RPMI7951 (cell line): ENCODE measurements around the gene NECTIN3. TPM values are rescaled to one million over a fixed set of nuclear protein-coding genes. Genes with fewer than 3 reads are reported as not detected.
A peak's percentile ranks its signal among the peaks of the same experiment; 100 is the strongest.

Experiments
- DNase-seq: peaks from one replicate; pipeline ENCODE4 v3.0.0-alpha.2; 2012; ENCODE audit warnings: low read depth
- total RNA-seq: library from RNA; depleted of rRNA; stranded (reverse); fragments of >200 nt; shearing (Covaris generic); gene quantifications from 2 replicates; pipeline ENCODE4 v1.2.3, GENCODE V29; 2014

NECTIN3 gene
- total RNA-seq, 1 experiment from 2014 or later = 57.0 TPM

- DNase-seq = no peak
These were observed 125.9 kb downstream of the NECTIN3 start for GRCh38 chr3:111197485-111197884.

DNA sequence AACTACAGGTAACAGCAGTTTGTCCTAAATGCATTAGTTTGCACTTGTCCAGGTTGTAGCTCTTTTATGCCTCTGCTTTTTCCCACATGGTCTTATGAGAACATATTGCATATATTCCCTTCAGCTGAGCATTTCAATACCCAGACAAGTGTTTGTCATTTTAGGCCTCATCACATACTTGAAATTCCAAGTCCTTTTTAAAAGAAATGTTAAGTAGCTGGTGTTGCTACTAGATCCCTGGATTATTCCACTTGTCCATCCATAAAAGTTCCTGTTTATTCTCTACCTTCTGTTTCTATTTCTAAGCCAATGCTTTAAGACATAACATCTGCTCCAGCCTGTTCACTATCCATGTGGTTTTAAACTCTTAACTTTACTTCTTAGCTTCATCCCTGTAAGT, 128.4 kb downstream of the NECTIN3 start:
- DNase-seq = no peak

DNA sequence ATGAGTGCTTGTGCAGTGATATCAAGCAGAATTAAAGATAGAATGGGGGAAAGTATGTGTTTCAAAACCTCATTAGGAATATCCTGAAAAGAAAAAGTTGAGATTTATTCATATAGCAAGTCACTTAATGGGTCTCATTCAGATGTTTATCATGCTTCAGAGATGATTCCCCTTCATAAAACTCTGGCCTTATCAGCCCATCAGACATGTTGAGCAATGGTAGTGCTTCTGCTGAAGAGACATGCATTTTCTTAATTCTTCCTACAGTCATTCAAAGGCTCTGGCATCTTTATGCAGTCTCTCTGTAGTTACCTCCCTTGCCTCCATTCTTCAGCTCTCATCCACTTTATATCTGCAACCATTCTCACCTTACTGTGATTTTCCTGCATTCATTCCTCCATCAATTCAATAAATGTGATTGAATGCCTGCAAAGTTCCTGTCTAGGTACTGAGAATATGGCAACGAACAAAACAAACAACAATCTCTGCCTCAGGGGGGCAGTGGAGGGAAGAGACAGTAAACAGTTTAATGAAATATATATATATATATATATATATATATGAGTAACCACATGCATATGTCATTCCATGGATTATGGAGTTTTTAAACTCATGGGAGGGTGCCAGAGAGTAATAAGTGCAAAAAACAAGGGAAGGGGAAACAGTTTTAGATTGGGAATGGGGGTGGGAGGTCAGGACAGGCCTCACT, 138.5 kb downstream of the NECTIN3 start:
- DNase-seq = peak; percentile 14

DNA sequence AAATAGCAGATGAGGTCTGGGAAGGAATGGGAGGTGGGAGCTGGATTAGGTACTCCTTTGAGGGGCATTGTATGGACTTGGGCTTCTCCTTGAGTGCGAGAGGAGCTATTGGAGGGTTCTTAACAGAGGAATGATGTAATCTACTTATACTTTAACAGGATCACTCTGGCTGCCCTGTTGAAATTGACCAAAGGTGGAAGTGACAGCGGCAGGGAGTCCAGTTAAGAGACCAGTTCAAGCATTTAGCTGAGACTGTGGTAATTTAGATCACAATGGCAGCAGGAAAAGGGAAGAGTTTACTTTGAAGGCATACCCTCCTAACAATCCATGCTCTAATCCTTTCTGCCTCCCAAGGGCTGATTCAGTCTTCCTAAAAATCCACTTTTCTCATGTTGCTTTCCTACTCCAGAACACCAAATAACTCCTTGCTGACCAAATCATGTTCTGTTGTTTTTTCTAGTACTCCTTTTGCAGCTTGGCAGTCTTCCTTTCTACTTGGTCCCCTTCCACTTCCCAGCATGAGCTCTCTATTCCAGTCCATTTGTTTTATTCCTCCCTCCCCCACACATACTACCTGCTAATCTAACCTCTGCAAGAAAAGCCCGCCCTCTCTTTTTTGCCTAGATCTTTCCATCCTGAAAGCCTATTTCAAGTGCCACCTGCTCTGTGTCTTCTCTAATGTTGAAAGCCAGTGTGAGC, 139.4 kb downstream of the NECTIN3 start:
- no peak for DNase-seq

DNA sequence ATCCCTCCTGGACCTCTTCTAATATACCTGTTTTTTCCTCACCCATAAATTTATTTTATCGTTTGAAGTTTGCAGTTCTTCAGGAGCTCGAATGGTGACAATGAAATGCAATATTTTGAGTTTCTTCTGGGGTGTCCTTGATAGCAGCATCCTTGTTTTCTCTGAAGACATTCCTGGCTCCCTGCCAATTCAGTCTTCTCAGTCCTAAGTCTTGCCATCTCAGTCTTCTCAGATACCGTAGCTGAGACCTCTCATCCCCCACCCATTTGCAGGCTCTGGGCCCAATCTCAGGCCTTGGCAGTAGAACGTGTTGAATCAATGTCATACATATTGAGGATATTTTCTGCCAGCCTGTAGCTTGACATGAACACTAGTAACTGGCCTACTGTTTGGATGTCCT, 140.9 kb downstream of the NECTIN3 start:
- no peak for DNase-seq

GRCh38 chr3:111215481-111215880, 143.9 kb downstream of the NECTIN3 start:
- no peak for DNase-seq

DNA sequence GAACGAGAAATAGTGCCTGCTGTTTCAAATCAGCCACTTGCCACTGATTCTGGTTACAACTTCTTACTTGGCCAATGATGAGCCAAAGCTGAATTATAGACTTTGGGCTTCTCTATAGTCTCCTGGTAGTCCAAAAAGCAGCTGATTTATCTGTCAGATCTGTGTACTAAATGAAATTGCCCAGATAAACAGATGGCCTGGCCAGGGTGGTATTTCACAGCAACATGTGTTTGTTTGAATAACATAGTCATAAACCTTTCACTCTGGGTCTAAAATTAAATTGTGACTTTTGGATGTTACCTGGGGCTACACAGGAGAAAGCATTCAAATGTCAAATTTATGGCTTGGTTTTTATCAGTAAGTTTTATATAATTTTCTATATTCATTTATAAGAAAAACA, 147.0 kb downstream of the NECTIN3 start:
- no peak for DNase-seq

- peak; percentile 82 for DNase-seq
These were observed 155.6 kb downstream of the NECTIN3 start for GRCh38 chr3:111227216-111227615.

GRCh38 chr3:111229301-111229700, 157.7 kb downstream of the NECTIN3 start:
- no peak for DNase-seq

GRCh38 chr3:111236836-111237713, 165.5 kb downstream of the NECTIN3 start:
- DNase-seq = peak; percentile 82

- DNase-seq = peak; percentile 31
These were observed 166.3 kb downstream of the NECTIN3 start for GRCh38 chr3:111237946-111238345.

DNA sequence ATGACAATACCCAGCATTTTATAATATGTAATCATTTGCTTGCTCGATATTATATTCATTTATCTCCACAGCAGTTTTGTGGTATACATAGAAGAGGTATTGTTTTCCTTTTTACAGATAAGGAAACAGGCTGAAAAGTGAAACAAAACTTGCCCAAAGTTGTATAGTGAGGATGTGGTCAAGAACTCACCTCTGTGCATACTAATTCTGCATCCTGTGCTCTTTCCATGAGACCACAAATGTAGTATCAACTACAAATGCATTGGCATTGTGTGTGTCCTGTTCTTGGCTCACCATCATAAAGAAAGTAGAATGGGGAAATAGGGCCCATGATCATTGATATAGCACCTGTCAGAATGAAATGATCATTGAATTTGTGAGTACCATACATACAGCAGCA, 167.3 kb downstream of the NECTIN3 start:
- DNase-seq = no peak

DNA sequence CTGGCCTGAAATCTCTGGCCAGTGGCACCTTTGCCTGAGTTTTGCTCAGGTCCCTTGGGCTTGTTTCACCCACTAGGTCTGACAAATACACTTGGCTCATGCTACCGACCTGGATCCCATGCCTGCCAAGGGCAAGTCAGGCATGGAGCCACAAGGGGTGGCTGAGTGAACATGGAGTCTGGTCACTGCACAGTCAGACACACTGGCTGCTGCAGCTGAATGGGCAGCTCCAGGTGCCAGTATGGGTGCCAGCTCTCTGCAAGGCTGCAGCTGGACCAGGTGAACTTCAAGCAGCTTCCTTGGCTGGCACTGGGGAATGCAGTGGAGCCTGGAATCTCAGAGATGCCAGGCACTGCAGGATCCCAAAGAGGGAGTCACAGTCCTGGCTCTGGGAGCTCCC, 170.3 kb downstream of the NECTIN3 start:
- DNase-seq = no peak
